ELR (cell line): ENCODE measurements around the gene TRAM2.
A peak's percentile ranks its signal among the peaks of the same experiment; 100 is the strongest.

Experiments
- DNase-seq: peaks from one replicate; pipeline ENCODE4 v3.0.0-alpha.2; 2015; ENCODE audit warnings: low read depth

Gene TRAM2

GRCh38 chr6:52510213-52510562, 66.7 kb downstream of the TRAM2 start:
- DNase-seq: no peak

- DNase-seq: peak; percentile 68
These were observed 67.3 kb downstream of the TRAM2 start for GRCh38 chr6:52509281-52510212.

GRCh38 chr6:52508261-52508739, 68.6 kb downstream of the TRAM2 start:
- no peak for DNase-seq

- peak; percentile 84 for DNase-seq
These were observed 69.2 kb downstream of the TRAM2 start for GRCh38 chr6:52507557-52508260.

GRCh38 chr6:52506476-52506875, 70.4 kb downstream of the TRAM2 start:
- no peak for DNase-seq

- no peak for DNase-seq
These were observed 71.0 kb downstream of the TRAM2 start for GRCh38 chr6:52505726-52506409.

GRCh38 chr6:52504782-52505136, 72.1 kb downstream of the TRAM2 start:
- no peak for DNase-seq

GRCh38 chr6:52503851-52504781, 72.7 kb downstream of the TRAM2 start:
- DNase-seq: peak; percentile 96

GRCh38 chr6:52503323-52503747, 73.5 kb downstream of the TRAM2 start:
- peak; percentile 73 for DNase-seq

GRCh38 chr6:52502306-52503029, 74.4 kb downstream of the TRAM2 start:
- no peak for DNase-seq

- no peak for DNase-seq
These were observed 76.4 kb downstream of the TRAM2 start for GRCh38 chr6:52500238-52501129.

GRCh38 chr6:52499681-52500236, 77.1 kb downstream of the TRAM2 start:
- no peak for DNase-seq

- peak; percentile 79 for DNase-seq
These were observed 77.8 kb downstream of the TRAM2 start for GRCh38 chr6:52499026-52499425.

- no peak for DNase-seq
These were observed 78.3 kb downstream of the TRAM2 start for GRCh38 chr6:52498538-52499017.

- no peak for DNase-seq
These were observed 79.0 kb downstream of the TRAM2 start for GRCh38 chr6:52497652-52498408.

- no peak for DNase-seq
These were observed 80.2 kb downstream of the TRAM2 start for GRCh38 chr6:52496631-52497030.

- DNase-seq: no peak
These were observed 80.9 kb downstream of the TRAM2 start for GRCh38 chr6:52495922-52496321.

- DNase-seq: no peak
These were observed 82.4 kb downstream of the TRAM2 start for GRCh38 chr6:52494298-52495072.
